Measurements from ENCODE around the gene ARL15. TPM values are rescaled to one million over a fixed set of nuclear protein-coding genes. Genes with fewer than 3 reads are reported as not detected.

Gene ARL15
- total RNA-seq, 2 experiments from 2014 or later: 10.6 to 12.3 TPM

DNA sequence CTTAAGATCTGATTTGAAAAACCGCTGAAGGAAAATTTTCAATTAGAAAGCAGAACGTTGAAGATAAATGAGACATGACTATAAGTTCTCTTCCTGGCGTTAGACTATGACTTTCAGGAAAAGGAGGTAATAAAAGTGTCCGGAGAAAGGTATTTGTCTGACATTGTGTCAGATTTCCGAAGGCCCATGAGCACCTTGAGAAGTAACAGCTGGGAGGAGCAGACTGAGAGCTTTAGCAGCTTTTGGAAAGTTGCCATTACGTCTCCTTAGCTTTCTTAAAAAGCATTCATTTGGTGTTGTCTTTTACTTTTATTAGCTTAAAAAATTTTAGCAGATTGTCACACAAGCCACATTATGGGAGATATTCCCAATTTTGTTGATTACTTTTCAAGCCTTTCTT lies 386.4 kb downstream of the ARL15 start:
- H3K27ac Mint-ChIP-seq: no peak overlapping the region
- H3K27me3 Mint-ChIP-seq (ENCODE audit: low read depth): no peaks in the 10 kb centered on the region
- DNase-seq (no peak), ATAC-seq (no peak)
- no peak overlapping the region for H3K4me3 Mint-ChIP-seq
- ChIA-PET CTCF (no interaction called here), POLR2A (no interaction called here)
- no peaks in the 10 kb centered on the region for H3K4me1 Mint-ChIP-seq (ENCODE audit: low read depth)
- H3K9me3 Mint-ChIP-seq (ENCODE audit: insufficient read depth): no peaks in the 10 kb centered on the region
- H3K36me3 Mint-ChIP-seq (ENCODE audit: low read depth): no peaks in the 10 kb centered on the region

DNA sequence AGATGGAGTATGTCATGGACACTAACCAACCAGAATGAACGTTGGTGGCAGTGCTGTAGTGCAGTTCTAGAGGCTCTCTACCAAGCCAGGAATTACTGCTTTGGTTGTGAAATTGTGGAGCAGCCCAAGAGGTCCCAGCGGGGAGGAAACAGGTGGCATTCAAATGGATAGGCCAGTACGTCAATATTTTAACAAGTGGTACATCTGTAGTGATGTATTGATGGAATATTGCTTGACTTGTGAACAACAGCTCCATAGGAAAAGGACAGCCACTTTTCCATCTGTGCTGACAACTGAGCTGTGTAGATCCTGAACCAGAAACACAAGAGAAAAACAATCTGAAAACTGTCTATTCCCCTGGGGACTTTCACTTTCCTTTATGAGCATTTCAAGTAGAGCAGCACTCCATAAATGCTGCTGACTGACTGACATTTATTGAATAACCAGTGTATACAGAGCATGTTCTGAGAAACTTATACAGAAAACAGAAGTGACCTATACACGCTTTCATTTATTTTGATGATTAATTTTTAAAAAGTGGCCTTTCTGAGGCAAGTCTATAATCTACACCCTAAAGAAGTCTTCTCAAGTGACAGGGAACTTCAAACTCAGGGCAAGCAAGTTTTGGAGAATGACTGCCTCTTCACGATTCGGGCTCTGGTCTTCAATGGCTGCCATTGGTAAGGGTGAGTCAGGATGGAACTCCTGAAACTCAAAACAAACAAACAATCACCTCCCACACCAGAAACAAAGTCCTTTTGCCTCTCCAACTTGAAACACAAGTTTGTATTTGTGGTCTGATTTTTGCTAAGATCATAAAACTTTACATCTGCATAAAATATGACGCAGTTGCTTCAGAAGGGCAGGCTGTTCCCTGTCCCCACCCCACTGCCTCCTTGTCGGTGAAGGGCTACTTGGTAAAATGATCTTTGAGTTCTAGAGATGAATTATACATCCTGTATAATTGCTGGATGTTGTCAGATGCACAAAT lies 387.6 kb downstream of the ARL15 start:
- Mint-ChIP-seq H3K4me1 (ENCODE audit: low read depth) (no peaks in the 10 kb centered on the region), H3K36me3 (ENCODE audit: low read depth) (no peaks in the 10 kb centered on the region), H3K27me3 (ENCODE audit: low read depth) (no peaks in the 10 kb centered on the region), H3K4me3 (no peak overlapping the region), H3K27ac (no peak overlapping the region), H3K9me3 (ENCODE audit: insufficient read depth) (no peaks in the 10 kb centered on the region)
- ChIA-PET CTCF (no interaction called here), POLR2A (no interaction called here)
- ATAC-seq (no peak), DNase-seq (no peak)

DNA sequence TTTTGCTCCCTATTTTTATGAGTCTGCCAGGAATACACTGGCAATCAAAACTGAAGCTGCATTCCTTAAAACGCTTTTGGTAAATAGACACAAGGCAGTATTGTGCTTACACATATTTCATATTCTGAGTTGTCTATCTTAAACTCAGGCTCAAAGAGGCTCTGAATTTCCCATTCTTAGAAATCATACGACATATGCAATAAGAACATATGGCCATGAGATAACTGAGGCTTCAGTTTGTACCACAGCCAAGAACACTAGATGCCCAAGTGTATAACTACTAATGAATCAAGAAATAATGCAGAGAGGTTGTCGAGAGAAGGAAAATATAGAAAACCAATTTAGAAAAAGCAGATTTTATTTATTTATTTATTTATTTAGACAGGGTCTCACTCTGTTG lies 392.5 kb downstream of the ARL15 start:
- no peaks in the 10 kb centered on the region for H3K27me3 Mint-ChIP-seq (ENCODE audit: low read depth)
- DNase-seq (no peak), ATAC-seq (no peak)
- POLR2A ChIA-PET: no interaction called here
- no peak overlapping the region for H3K4me3 Mint-ChIP-seq
- H3K36me3 Mint-ChIP-seq (ENCODE audit: low read depth): no peaks in the 10 kb centered on the region
- CTCF ChIA-PET: no interaction called here
- H3K4me1 Mint-ChIP-seq (ENCODE audit: low read depth): no peaks in the 10 kb centered on the region
- H3K9me3 Mint-ChIP-seq (ENCODE audit: insufficient read depth): no peaks in the 10 kb centered on the region
- H3K27ac Mint-ChIP-seq: no peak overlapping the region

DNA sequence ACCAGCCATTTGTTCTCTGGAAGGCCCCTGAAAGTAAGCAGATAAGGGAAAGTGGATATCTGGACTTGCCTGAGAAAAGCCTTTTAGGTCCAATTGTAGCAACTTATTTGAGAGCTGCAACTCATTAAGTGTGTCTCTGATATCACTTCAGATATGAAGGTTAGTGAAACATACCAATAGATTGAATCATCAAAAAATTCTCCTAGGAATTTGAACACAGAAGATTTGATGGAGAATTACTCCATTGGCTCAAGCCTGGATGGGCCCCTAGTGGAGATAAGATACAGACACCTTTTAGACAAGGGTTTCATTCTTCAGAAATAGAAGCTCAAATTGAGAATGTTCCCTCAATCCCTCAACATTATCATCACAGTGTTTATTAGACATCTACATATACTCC lies 393.3 kb downstream of the ARL15 start:
- H3K27me3 Mint-ChIP-seq (ENCODE audit: low read depth): no peaks in the 10 kb centered on the region
- H3K9me3 Mint-ChIP-seq (ENCODE audit: insufficient read depth): no peaks in the 10 kb centered on the region
- ChIA-PET CTCF (no interaction called here), POLR2A (no interaction called here)
- no peak overlapping the region for H3K4me3 Mint-ChIP-seq
- no peak overlapping the region for H3K27ac Mint-ChIP-seq
- H3K36me3 Mint-ChIP-seq (ENCODE audit: low read depth): no peaks in the 10 kb centered on the region
- no peaks in the 10 kb centered on the region for H3K4me1 Mint-ChIP-seq (ENCODE audit: low read depth)
- ATAC-seq (no peak), DNase-seq (no peak)

- H3K27me3 Mint-ChIP-seq (ENCODE audit: low read depth): no peaks in the 10 kb centered on the region
- H3K9me3 Mint-ChIP-seq (ENCODE audit: insufficient read depth): no peaks in the 10 kb centered on the region
- POLR2A ChIA-PET: no interaction called here
- H3K27ac Mint-ChIP-seq: no peak overlapping the region
- CTCF ChIA-PET: no interaction called here
- H3K36me3 Mint-ChIP-seq (ENCODE audit: low read depth): no peaks in the 10 kb centered on the region
- H3K4me1 Mint-ChIP-seq (ENCODE audit: low read depth): no peaks in the 10 kb centered on the region
- DNase-seq (no peak), ATAC-seq (no peak)
- no peak overlapping the region for H3K4me3 Mint-ChIP-seq
These were observed 395.3 kb downstream of the ARL15 start for GRCh38 chr5:53915120-53915519.

DNA sequence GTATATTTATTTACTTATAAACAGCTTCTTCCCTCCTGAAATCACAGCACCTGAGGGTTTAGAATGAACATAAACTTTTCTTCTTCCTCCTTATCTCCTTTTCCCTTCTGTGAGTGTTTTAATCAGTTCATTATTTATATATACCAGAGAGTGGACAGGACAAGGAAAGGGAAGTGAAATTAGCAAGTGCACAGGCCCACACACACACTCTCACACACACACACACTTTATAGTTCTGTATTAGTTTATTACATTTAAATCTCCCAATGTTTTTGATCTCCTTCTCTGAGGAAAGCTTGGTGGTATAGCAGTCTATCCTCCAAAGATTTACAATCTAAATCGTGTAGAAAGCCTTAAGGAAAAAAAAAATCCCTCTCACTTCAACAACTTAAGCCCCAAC lies 396.4 kb downstream of the ARL15 start:
- ChIA-PET POLR2A (no interaction called here), CTCF (interaction anchor here (0.6 kb wide), 1 partner anchor 60 kb away, joined by 4 read pairs; no protein-coding TSS in a partner anchor)
- no peaks in the 10 kb centered on the region for H3K27me3 Mint-ChIP-seq (ENCODE audit: low read depth)
- H3K36me3 Mint-ChIP-seq (ENCODE audit: low read depth): no peaks in the 10 kb centered on the region
- no peak for ATAC-seq
- no peaks in the 10 kb centered on the region for H3K9me3 Mint-ChIP-seq (ENCODE audit: insufficient read depth)
- H3K27ac Mint-ChIP-seq: no peak overlapping the region
- H3K4me3 Mint-ChIP-seq: no peak overlapping the region
- no peak for DNase-seq
- H3K4me1 Mint-ChIP-seq (ENCODE audit: low read depth): no peaks in the 10 kb centered on the region

GRCh38 chr5:53908757-53909156 lies 401.6 kb downstream of the ARL15 start:
- ChIA-PET POLR2A (no interaction called here), CTCF (no interaction called here)
- ATAC-seq (no peak), DNase-seq (no peak)
- no peaks in the 10 kb centered on the region for H3K27me3 Mint-ChIP-seq (ENCODE audit: low read depth)
- H3K4me1 Mint-ChIP-seq (ENCODE audit: low read depth): no peaks in the 10 kb centered on the region
- H3K36me3 Mint-ChIP-seq (ENCODE audit: low read depth): no peaks in the 10 kb centered on the region
- no peaks in the 10 kb centered on the region for H3K9me3 Mint-ChIP-seq (ENCODE audit: insufficient read depth)
- H3K27ac Mint-ChIP-seq: no peak overlapping the region
- no peak overlapping the region for H3K4me3 Mint-ChIP-seq

DNA sequence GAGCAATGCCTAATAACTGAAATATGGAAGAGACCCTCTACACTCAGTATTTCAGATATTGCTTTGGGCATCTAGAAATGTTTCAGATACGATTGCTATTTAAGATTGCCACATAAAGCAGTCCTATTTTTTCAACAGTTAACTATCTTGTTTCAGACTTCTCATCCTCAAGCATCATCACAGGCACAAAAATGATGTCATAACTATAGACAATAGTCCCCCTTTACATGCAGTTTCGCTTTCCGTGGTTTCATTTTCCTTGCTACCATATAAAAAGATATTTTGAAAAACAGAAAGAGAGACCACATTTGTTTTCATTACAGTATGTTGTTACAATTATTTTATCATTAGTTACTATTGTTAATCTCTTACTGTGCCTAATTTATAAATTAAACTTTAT lies 402.5 kb downstream of the ARL15 start:
- H3K9me3 Mint-ChIP-seq (ENCODE audit: insufficient read depth): no peaks in the 10 kb centered on the region
- H3K4me1 Mint-ChIP-seq (ENCODE audit: low read depth): no peaks in the 10 kb centered on the region
- ATAC-seq: no peak
- no peak for DNase-seq
- H3K4me3 Mint-ChIP-seq: no peak overlapping the region
- H3K27me3 Mint-ChIP-seq (ENCODE audit: low read depth): no peaks in the 10 kb centered on the region
- no peaks in the 10 kb centered on the region for H3K36me3 Mint-ChIP-seq (ENCODE audit: low read depth)
- ChIA-PET CTCF (no interaction called here), POLR2A (no interaction called here)
- no peak overlapping the region for H3K27ac Mint-ChIP-seq

- CTCF ChIA-PET: no interaction called here
- H3K27ac Mint-ChIP-seq: no peak overlapping the region
- ATAC-seq: no peak
- H3K9me3 Mint-ChIP-seq (ENCODE audit: insufficient read depth): no peaks in the 10 kb centered on the region
- no peaks in the 10 kb centered on the region for H3K4me1 Mint-ChIP-seq (ENCODE audit: low read depth)
- POLR2A ChIA-PET: no interaction called here
- DNase-seq: no peak
- H3K4me3 Mint-ChIP-seq: no peak overlapping the region
- H3K27me3 Mint-ChIP-seq (ENCODE audit: low read depth): no peaks in the 10 kb centered on the region
- H3K36me3 Mint-ChIP-seq (ENCODE audit: low read depth): no peaks in the 10 kb centered on the region
These were observed 403.6 kb downstream of the ARL15 start for GRCh38 chr5:53906736-53907135.

GRCh38 chr5:53902296-53902907 lies 408.0 kb downstream of the ARL15 start:
- Mint-ChIP-seq H3K27me3 (ENCODE audit: low read depth) (no peaks in the 10 kb centered on the region), H3K27ac (no peak overlapping the region), H3K4me3 (no peak overlapping the region), H3K4me1 (ENCODE audit: low read depth) (no peaks in the 10 kb centered on the region), H3K36me3 (ENCODE audit: low read depth) (no peaks in the 10 kb centered on the region), H3K9me3 (ENCODE audit: insufficient read depth) (no peaks in the 10 kb centered on the region)
- no peak for ATAC-seq
- CTCF ChIA-PET: no interaction called here
- POLR2A ChIA-PET: no interaction called here
- no peak for DNase-seq

DNA sequence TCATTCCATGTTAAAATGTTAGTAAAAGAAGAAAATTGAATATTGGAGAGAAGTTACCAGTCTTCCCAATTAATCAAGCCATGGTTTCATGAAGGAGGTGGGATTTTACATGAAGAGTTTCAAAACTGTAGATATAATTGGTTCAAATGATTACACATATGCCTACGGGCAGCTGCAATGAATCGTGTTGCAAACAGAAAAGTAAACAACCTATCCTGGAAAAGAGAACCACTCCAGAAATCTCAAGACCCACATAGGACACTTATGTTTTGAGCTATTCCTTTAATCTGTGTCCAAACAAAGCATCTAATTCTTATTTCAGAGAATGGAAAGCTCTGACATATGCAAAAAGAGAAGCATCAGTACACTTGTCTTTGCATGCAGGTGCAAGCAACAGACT lies 409.7 kb downstream of the ARL15 start:
- no peaks in the 10 kb centered on the region for H3K27me3 Mint-ChIP-seq (ENCODE audit: low read depth)
- H3K4me3 Mint-ChIP-seq: no peak overlapping the region
- ATAC-seq (no peak), DNase-seq (no peak)
- no peaks in the 10 kb centered on the region for H3K4me1 Mint-ChIP-seq (ENCODE audit: low read depth)
- no peak overlapping the region for H3K27ac Mint-ChIP-seq
- no peaks in the 10 kb centered on the region for H3K9me3 Mint-ChIP-seq (ENCODE audit: insufficient read depth)
- POLR2A ChIA-PET: no interaction called here
- CTCF ChIA-PET: no interaction called here
- H3K36me3 Mint-ChIP-seq (ENCODE audit: low read depth): no peaks in the 10 kb centered on the region

DNA sequence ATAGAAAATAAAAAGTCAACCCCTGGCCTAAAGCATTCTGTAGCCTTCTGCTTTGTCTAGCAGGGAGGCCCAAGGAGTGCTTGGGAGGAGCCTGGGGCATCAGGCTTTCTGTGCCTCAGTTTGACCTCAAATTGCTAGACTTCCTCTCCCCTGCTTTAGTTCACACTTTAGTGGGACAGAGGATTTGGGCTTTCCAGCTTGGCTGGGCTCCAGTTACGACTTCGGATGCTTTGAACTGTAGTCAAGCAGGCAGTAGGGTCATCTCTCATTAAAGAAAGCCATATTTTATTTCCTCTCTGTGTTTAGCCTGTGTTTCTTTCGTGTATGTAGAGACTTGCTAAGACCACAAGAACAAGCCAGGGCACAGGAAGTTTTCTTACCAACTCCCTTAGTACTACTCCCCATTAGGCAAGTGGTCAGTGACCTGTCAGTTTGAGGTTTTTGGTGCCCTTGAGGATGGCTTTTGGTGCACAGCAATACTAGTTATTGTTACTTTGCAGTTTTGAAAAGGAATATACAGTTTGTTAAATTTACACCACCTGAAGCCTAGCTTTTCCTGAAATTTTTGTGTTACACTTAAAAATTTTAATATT lies 415.2 kb downstream of the ARL15 start:
- no peaks in the 10 kb centered on the region for H3K27me3 Mint-ChIP-seq (ENCODE audit: low read depth)
- CTCF ChIA-PET: interaction anchor here (0.7 kb wide), 1 partner anchor 1032 kb away, joined by 3 read pairs; no protein-coding TSS in a partner anchor
- ATAC-seq: no peak
- no peak for DNase-seq
- H3K4me1 Mint-ChIP-seq (ENCODE audit: low read depth): peaks cover 3% of the 10 kb centered on the region
- no peak overlapping the region for H3K27ac Mint-ChIP-seq
- no peaks in the 10 kb centered on the region for H3K36me3 Mint-ChIP-seq (ENCODE audit: low read depth)
- POLR2A ChIA-PET: no interaction called here
- no peaks in the 10 kb centered on the region for H3K9me3 Mint-ChIP-seq (ENCODE audit: insufficient read depth)
- no peak overlapping the region for H3K4me3 Mint-ChIP-seq
